ENCODE measurements around the gene SEC31A. TPM values are rescaled to one million over a fixed set of nuclear protein-coding genes. Genes with fewer than 3 reads are reported as not detected.

SEC31A gene
- total and polyA plus RNA-seq, 2 experiments from 2014 or later: 91.0 to 98.8 TPM

DNA sequence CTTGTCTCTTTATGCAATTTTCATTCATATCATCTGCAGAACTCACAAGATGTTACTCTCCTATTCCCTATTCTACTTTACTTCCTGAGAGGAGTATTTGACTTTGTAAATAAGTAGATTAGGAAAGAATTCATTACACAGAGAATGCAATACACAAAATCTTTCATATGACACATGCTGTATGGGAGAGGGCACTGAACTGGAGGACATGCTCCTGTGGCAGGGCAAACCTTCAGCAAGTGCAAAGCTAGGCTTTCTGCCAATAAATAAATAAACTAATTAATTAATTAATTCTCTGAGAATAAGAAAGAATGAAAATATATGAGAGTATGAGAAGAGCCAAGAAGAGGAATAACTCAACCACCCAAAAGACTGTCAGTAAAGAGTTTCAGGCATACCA is 43.5 kb upstream of the SEC31A start:
- ATAC-seq: no peak
- Histone ChIP-seq H3K27me3 (ENCODE audit: insufficient read depth) (no peaks in the 10 kb centered on the region), H3K27ac (ENCODE audit: low read depth) (no peak overlapping the region), H3K4me2 (no peak overlapping the region), H4K20me1 (replicated peaks; ENCODE audit: insufficient read depth) (no peaks in the 10 kb centered on the region), H3K36me3 (ENCODE audit: insufficient read depth) (no peaks in the 10 kb centered on the region), H3K4me3 (no peak overlapping the region), H3K4me1 (ENCODE audit: insufficient read depth) (no peaks in the 10 kb centered on the region), H3F3A (replicated peaks; ENCODE audit: low read depth) (no peaks in the 10 kb centered on the region), H2AFZ (no peak overlapping the region), H3K9me2 (ENCODE audit: insufficient read depth) (no peaks in the 10 kb centered on the region), H3K79me2 (replicated peaks; ENCODE audit: insufficient read depth) (no peaks in the 10 kb centered on the region)
- TF ChIP-seq, protein P1, sequence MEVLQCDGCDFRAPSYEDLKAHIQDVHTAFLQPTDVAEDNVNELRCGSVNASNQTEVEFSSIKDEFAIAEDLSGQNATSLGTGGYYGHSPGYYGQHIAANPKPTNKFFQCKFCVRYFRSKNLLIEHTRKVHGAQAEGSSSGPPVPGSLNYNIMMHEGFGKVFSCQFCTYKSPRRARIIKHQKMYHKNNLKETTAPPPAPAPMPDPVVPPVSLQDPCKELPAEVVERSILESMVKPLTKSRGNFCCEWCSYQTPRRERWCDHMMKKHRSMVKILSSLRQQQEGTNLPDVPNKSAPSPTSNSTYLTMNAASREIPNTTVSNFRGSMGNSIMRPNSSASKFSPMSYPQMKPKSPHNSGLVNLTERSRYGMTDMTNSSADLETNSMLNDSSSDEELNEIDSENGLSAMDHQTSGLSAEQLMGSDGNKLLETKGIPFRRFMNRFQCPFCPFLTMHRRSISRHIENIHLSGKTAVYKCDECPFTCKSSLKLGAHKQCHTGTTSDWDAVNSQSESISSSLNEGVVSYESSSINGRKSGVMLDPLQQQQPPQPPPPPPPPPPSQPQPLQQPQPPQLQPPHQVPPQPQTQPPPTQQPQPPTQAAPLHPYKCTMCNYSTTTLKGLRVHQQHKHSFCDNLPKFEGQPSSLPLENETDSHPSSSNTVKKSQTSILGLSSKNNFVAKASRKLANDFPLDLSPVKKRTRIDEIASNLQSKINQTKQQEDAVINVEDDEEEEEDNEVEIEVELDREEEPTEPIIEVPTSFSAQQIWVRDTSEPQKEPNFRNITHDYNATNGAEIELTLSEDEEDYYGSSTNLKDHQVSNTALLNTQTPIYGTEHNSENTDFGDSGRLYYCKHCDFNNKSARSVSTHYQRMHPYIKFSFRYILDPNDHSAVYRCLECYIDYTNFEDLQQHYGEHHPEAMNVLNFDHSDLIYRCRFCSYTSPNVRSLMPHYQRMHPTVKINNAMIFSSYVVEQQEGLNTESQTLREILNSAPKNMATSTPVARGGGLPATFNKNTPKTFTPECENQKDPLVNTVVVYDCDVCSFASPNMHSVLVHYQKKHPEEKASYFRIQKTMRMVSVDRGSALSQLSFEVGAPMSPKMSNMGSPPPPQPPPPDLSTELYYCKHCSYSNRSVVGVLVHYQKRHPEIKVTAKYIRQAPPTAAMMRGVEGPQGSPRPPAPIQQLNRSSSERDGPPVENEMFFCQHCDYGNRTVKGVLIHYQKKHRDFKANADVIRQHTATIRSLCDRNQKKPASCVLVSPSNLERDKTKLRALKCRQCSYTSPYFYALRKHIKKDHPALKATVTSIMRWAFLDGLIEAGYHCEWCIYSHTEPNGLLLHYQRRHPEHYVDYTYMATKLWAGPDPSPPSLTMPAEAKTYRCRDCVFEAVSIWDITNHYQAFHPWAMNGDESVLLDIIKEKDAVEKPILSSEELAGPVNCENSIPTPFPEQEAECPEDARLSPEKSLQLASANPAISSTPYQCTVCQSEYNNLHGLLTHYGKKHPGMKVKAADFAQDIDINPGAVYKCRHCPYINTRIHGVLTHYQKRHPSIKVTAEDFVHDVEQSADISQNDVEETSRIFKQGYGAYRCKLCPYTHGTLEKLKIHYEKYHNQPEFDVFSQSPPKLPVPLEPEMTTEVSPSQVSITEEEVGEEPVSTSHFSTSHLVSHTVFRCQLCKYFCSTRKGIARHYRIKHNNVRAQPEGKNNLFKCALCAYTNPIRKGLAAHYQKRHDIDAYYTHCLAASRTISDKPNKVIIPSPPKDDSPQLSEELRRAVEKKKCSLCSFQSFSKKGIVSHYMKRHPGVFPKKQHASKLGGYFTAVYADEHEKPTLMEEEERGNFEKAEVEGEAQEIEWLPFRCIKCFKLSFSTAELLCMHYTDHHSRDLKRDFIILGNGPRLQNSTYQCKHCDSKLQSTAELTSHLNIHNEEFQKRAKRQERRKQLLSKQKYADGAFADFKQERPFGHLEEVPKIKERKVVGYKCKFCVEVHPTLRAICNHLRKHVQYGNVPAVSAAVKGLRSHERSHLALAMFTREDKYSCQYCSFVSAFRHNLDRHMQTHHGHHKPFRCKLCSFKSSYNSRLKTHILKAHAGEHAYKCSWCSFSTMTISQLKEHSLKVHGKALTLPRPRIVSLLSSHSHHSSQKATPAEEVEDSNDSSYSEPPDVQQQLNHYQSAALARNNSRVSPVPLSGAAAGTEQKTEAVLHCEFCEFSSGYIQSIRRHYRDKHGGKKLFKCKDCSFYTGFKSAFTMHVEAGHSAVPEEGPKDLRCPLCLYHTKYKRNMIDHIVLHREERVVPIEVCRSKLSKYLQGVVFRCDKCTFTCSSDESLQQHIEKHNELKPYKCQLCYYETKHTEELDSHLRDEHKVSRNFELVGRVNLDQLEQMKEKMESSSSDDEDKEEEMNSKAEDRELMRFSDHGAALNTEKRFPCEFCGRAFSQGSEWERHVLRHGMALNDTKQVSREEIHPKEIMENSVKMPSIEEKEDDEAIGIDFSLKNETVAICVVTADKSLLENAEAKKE (CRISPR knock-in tag; IDR thresholded peaks at IDR 0.05): no peak
- TF ChIP-seq ZNF114 (CRISPR knock-in tag; IDR thresholded peaks at IDR 0.05): no peak
- TF ChIP-seq, protein P2, sequence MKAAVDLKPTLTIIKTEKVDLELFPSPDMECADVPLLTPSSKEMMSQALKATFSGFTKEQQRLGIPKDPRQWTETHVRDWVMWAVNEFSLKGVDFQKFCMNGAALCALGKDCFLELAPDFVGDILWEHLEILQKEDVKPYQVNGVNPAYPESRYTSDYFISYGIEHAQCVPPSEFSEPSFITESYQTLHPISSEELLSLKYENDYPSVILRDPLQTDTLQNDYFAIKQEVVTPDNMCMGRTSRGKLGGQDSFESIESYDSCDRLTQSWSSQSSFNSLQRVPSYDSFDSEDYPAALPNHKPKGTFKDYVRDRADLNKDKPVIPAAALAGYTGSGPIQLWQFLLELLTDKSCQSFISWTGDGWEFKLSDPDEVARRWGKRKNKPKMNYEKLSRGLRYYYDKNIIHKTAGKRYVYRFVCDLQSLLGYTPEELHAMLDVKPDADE (IDR thresholded peaks at IDR 0.05): no peak
- TF ChIP-seq EZH2 (IDR thresholded peaks at IDR 0.05; ENCODE audit: low read depth, unreplicated experiment): no peak
- TF ChIP-seq STAT1 (IDR thresholded peaks at IDR 0.05; ENCODE audit: unreplicated experiment): no peak
- TF ChIP-seq NANOG (IDR thresholded peaks at IDR 0.05; ENCODE audit: borderline replicate concordance): no peak
- TF ChIP-seq EZH2phosphoT487 (IDR thresholded peaks at IDR 0.05; ENCODE audit: unreplicated experiment): no peak
- TF ChIP-seq, protein P3, sequence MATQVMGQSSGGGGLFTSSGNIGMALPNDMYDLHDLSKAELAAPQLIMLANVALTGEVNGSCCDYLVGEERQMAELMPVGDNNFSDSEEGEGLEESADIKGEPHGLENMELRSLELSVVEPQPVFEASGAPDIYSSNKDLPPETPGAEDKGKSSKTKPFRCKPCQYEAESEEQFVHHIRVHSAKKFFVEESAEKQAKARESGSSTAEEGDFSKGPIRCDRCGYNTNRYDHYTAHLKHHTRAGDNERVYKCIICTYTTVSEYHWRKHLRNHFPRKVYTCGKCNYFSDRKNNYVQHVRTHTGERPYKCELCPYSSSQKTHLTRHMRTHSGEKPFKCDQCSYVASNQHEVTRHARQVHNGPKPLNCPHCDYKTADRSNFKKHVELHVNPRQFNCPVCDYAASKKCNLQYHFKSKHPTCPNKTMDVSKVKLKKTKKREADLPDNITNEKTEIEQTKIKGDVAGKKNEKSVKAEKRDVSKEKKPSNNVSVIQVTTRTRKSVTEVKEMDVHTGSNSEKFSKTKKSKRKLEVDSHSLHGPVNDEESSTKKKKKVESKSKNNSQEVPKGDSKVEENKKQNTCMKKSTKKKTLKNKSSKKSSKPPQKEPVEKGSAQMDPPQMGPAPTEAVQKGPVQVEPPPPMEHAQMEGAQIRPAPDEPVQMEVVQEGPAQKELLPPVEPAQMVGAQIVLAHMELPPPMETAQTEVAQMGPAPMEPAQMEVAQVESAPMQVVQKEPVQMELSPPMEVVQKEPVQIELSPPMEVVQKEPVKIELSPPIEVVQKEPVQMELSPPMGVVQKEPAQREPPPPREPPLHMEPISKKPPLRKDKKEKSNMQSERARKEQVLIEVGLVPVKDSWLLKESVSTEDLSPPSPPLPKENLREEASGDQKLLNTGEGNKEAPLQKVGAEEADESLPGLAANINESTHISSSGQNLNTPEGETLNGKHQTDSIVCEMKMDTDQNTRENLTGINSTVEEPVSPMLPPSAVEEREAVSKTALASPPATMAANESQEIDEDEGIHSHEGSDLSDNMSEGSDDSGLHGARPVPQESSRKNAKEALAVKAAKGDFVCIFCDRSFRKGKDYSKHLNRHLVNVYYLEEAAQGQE (IDR thresholded peaks at IDR 0.05; ENCODE audit: unreplicated experiment): no peak
- Mint-ChIP-seq H3K27me3 (ENCODE audit: insufficient read depth, low read depth, poor library complexity) (no peaks in the 10 kb centered on the region), H3K4me3 (no peak overlapping the region), H3K9me3 (no peaks in the 10 kb centered on the region), H3K27ac (no peak overlapping the region), H3K4me1 (no peaks in the 10 kb centered on the region), H3K36me3 (ENCODE audit: low read depth) (peaks cover 14% of the 10 kb centered on the region; the same call in 2 of the 3 replicates)
- no peak for DNase-seq (ENCODE audit: low spot score)

All from GM23338 (cell line).